Measurements from ENCODE around the gene GPC6.

The GPC6 gene

DNA sequence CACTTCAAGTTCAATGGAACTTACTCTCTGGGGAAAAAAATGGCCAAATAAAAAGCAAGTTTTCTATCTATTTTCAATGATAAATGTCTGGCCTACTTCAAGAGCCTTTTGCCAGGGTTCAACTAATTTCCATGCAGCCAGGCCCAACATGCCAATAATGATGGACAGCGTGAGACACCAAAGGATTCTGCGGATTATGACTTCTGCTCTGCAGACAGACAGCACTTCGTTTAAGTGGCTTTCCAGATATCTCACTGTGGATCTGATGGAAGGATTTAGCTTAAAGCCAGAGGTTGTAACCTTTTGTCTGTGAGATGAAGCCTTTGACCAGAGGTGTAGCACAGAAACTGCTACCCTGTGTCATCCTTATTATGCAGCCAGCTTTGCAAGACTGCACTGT is 638.6 kb downstream of the GPC6 start:
- no peak overlapping the region for H3K27ac ChIP-seq (ENCODE audit: poor library complexity, severe bottlenecking)
- TF ChIP-seq, protein P1, sequence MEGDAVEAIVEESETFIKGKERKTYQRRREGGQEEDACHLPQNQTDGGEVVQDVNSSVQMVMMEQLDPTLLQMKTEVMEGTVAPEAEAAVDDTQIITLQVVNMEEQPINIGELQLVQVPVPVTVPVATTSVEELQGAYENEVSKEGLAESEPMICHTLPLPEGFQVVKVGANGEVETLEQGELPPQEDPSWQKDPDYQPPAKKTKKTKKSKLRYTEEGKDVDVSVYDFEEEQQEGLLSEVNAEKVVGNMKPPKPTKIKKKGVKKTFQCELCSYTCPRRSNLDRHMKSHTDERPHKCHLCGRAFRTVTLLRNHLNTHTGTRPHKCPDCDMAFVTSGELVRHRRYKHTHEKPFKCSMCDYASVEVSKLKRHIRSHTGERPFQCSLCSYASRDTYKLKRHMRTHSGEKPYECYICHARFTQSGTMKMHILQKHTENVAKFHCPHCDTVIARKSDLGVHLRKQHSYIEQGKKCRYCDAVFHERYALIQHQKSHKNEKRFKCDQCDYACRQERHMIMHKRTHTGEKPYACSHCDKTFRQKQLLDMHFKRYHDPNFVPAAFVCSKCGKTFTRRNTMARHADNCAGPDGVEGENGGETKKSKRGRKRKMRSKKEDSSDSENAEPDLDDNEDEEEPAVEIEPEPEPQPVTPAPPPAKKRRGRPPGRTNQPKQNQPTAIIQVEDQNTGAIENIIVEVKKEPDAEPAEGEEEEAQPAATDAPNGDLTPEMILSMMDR (IDR thresholded peaks at IDR 0.05; ENCODE audit: poor library complexity, severe bottlenecking) = no peak
- H3K4me1 ChIP-seq (ENCODE audit: insufficient read depth, poor library complexity, severe bottlenecking) = no peaks in the 10 kb centered on the region
- no peak overlapping the region for H3K4me3 ChIP-seq (ENCODE audit: severe bottlenecking)
- H3K9me3 ChIP-seq (ENCODE audit: severe bottlenecking) = no peaks in the 10 kb centered on the region
- ATAC-seq (ENCODE audit: low read depth) = no peak
- DNase-seq (ENCODE audit: low spot score) = no peak
- H3K27me3 ChIP-seq (ENCODE audit: insufficient read depth, poor library complexity, severe bottlenecking) = no peaks in the 10 kb centered on the region
- H3K36me3 ChIP-seq (ENCODE audit: low read depth) = no peaks in the 10 kb centered on the region

DNA sequence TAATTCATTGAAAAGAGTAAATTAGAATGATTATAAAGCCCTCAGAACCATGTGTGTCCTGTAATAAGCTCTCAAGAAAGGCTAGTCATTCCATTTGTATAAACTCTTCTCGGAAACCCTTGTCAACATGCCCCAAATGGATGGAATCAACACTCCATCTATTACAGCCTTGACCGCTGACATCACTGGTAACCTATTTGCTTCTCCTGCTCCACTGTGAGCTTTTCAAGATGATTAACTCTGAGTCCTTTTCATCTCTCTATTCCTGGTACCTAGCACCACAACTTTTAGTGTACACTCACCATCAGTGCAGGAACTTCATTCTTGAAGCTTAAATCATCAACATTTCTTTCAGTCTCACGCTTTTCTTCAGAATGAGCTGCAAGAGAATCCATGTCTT is 640.9 kb downstream of the GPC6 start:
- no peak overlapping the region for H3K27ac ChIP-seq (ENCODE audit: poor library complexity, severe bottlenecking)
- no peaks in the 10 kb centered on the region for H3K27me3 ChIP-seq (ENCODE audit: insufficient read depth, poor library complexity, severe bottlenecking)
- no peaks in the 10 kb centered on the region for H3K4me1 ChIP-seq (ENCODE audit: insufficient read depth, poor library complexity, severe bottlenecking)
- ATAC-seq (ENCODE audit: low read depth) (no peak), DNase-seq (ENCODE audit: low spot score) (no peak)
- TF ChIP-seq, protein P1 (IDR thresholded peaks at IDR 0.05; ENCODE audit: poor library complexity, severe bottlenecking) = no peak
- no peaks in the 10 kb centered on the region for H3K36me3 ChIP-seq (ENCODE audit: low read depth)
- no peaks in the 10 kb centered on the region for H3K9me3 ChIP-seq (ENCODE audit: severe bottlenecking)
- no peak overlapping the region for H3K4me3 ChIP-seq (ENCODE audit: severe bottlenecking)

DNA sequence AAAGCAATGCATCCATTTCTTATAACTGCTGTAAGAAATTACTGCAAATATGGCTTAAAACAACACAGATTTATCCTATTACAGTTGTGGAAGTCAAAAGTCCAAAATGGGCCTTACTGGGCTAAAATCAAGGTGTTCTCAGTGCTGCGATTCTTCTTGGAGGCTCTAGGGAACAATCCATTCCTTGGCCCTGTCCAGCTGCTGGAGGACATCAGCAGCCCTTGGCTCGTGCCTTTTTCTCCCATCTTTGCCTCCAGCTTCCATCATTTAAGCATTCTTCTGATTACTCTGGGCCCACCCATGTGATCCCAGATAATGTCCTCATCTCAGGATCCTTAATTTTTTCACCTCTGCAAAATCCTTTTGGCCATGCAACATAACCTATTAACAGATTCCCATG is 645.8 kb downstream of the GPC6 start:
- H3K27ac ChIP-seq (ENCODE audit: poor library complexity, severe bottlenecking) = no peak overlapping the region
- no peaks in the 10 kb centered on the region for H3K9me3 ChIP-seq (ENCODE audit: severe bottlenecking)
- no peak for ATAC-seq (ENCODE audit: low read depth)
- H3K4me3 ChIP-seq (ENCODE audit: severe bottlenecking) = no peak overlapping the region
- TF ChIP-seq, protein P1 (IDR thresholded peaks at IDR 0.05; ENCODE audit: poor library complexity, severe bottlenecking) = no peak
- H3K36me3 ChIP-seq (ENCODE audit: low read depth) = no peaks in the 10 kb centered on the region
- H3K27me3 ChIP-seq (ENCODE audit: insufficient read depth, poor library complexity, severe bottlenecking) = no peaks in the 10 kb centered on the region
- H3K4me1 ChIP-seq (ENCODE audit: insufficient read depth, poor library complexity, severe bottlenecking) = no peaks in the 10 kb centered on the region
- DNase-seq (ENCODE audit: low spot score) = no peak

DNA sequence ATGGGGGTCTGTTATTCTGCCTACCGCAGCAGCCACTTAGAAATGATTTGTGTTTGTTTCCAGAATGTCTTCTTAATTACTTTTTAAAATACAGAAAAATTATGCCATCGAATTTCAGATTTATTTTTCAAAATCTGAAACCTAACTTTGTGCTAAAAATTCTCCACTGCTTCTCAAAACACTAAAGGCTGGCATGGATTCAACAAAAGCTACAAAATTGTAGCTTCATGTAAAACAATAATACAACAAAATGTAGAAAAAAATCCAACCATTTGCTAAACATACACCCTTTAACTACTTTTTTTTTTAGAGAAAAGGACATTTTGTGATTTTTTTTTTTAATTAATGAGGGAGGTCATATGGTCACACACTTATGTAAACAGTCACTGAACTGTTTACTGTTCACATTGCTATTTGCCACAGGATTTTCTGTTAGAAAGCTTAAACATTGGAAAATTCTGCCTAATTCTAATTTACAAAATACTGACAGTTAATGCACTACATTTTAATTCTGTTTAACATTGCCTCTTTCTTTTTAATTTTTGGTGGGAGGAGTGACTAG is 646.3 kb downstream of the GPC6 start:
- H3K27ac ChIP-seq (ENCODE audit: poor library complexity, severe bottlenecking) = no peak overlapping the region
- H3K4me1 ChIP-seq (ENCODE audit: insufficient read depth, poor library complexity, severe bottlenecking) = no peaks in the 10 kb centered on the region
- H3K27me3 ChIP-seq (ENCODE audit: insufficient read depth, poor library complexity, severe bottlenecking) = no peaks in the 10 kb centered on the region
- no peak for ATAC-seq (ENCODE audit: low read depth)
- H3K4me3 ChIP-seq (ENCODE audit: severe bottlenecking) = no peak overlapping the region
- no peaks in the 10 kb centered on the region for H3K36me3 ChIP-seq (ENCODE audit: low read depth)
- TF ChIP-seq, protein P1 (IDR thresholded peaks at IDR 0.05; ENCODE audit: poor library complexity, severe bottlenecking) = no peak
- DNase-seq (ENCODE audit: low spot score) = no peak
- no peaks in the 10 kb centered on the region for H3K9me3 ChIP-seq (ENCODE audit: severe bottlenecking)

DNA sequence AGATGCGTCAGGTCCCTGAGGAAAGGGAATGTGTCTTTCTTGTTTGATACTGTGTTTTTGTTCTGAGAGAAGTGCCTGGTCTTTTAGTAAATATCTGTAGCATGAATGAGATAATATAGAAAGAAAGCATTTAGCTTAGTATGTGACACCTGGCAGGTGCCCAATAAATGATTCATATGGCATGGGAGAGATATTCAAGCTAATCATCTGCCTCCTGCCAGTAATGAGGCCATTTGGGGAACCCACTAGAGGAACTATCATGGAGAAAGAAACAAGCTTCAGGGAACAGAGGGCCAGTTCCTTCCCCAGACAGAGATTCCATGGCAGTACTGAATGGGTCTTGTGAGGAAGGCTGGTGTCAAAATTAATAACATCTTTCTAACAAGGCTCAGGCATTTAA is 648.9 kb downstream of the GPC6 start:
- H3K9me3 ChIP-seq (ENCODE audit: severe bottlenecking) = no peaks in the 10 kb centered on the region
- H3K4me1 ChIP-seq (ENCODE audit: insufficient read depth, poor library complexity, severe bottlenecking) = no peaks in the 10 kb centered on the region
- no peaks in the 10 kb centered on the region for H3K36me3 ChIP-seq (ENCODE audit: low read depth)
- no peak overlapping the region for H3K4me3 ChIP-seq (ENCODE audit: severe bottlenecking)
- no peak overlapping the region for H3K27ac ChIP-seq (ENCODE audit: poor library complexity, severe bottlenecking)
- TF ChIP-seq, protein P1 (IDR thresholded peaks at IDR 0.05; ENCODE audit: poor library complexity, severe bottlenecking) = no peak
- ATAC-seq (ENCODE audit: low read depth) (no peak), DNase-seq (ENCODE audit: low spot score) (no peak)
- no peaks in the 10 kb centered on the region for H3K27me3 ChIP-seq (ENCODE audit: insufficient read depth, poor library complexity, severe bottlenecking)
